Central memory CD8-positive, alpha-beta T cell (primary cell): ENCODE data around the gene PEX1.
A peak's percentile ranks its signal among the peaks of the same experiment; 100 is the strongest.
"Not testable (repeated sequence)": the region's sequence is repeated elsewhere in the genome, so short reads cannot be mapped to it uniquely, and the experiment has no call there.

Experiments
- ATAC-seq: fragments of 150-1000 bp; cut with Tn5 transposase; replicated peaks from 2 replicates; pipeline ENCODE4 v1.10.0; 2022; ENCODE audit warnings: mild to moderate bottlenecking, moderate FRiP score, moderate number of reproducible peaks; ENCODE audit not compliant: poor library complexity, severe bottlenecking; ENCODE audit errors: extremely low read depth
- DNase-seq, 2 donors: peaks; one replicate each; pipeline ENCODE4 v3.0.0; 2021; ENCODE audit warnings: low spot score in 2 of 2
- H3K27ac Mint-ChIP-seq: one replicate; pipeline ENCODE4 v1.8.0; 2022; ENCODE audit warnings: low read depth, mild to moderate bottlenecking, moderate library complexity, mixed read lengths
- H3K27me3 Mint-ChIP-seq: one replicate; pipeline ENCODE4 v1.8.0; 2022; ENCODE audit warnings: mixed read lengths
- H3K36me3 Mint-ChIP-seq: one replicate; pipeline ENCODE4 v1.8.0; 2022; ENCODE audit warnings: mild to moderate bottlenecking, moderate library complexity, mixed read lengths; ENCODE audit not compliant: insufficient read depth
- H3K4me1 Mint-ChIP-seq: one replicate; pipeline ENCODE4 v1.8.0; 2022; ENCODE audit warnings: mixed read lengths
- H3K4me3 Mint-ChIP-seq: one replicate; pipeline ENCODE4 v1.8.0; 2022; ENCODE audit warnings: mild to moderate bottlenecking, moderate library complexity, mixed read lengths
- H3K9me3 Mint-ChIP-seq: one replicate; pipeline ENCODE4 v1.8.0; 2022; ENCODE audit warnings: mixed read lengths

PEX1 gene

DNA sequence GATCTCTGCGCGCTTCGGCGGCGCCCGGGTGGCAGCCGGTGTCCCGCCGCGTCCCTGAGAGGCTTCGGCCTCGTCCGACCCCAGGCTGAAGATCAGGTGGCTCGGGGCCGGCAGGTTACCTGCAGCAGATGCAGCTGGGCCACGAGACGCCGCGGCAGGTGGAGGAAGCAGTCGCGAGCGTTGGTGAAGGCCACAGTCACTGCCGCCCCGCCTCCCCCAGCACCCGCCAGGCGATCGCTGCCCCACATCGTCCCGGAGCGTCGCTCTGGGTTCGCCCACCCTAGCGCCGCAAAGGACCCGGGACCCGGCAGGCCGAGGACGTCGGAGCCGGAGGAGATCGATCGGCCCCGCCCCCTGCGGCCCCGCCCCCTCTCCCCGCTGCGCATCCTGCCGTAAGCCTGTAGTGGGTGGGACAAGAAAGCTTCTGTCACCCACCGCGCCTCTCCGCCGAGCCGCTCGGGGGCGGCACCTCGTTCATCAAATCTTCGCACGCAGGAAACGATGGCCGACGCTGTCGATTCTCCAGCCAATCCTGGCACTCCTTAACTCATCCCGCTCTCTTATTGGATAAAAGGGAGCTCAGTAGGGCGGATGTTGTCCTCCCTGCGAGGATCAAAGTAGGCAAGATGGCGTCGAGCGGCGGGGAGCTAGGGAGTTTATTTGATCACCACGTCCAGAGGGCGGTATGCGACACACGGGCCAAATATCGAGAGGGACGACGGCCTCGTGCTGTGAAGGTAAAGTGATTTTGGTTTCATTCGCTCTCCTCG is at the start of gene PEX1, which contains the start of gene RBM48:
PEX1 (minus strand) TSS at position 333 of the 770 bp plus-strand sequence; CDS start at position 248, 85 bp downstream.
RBM48 (plus strand) TSS at position 608 of the 770 bp plus-strand sequence; CDS start at position 627, 19 bp downstream.
- H3K4me1 Mint-ChIP-seq: peaks cover 29% of the 10 kb centered on the region

DNA sequence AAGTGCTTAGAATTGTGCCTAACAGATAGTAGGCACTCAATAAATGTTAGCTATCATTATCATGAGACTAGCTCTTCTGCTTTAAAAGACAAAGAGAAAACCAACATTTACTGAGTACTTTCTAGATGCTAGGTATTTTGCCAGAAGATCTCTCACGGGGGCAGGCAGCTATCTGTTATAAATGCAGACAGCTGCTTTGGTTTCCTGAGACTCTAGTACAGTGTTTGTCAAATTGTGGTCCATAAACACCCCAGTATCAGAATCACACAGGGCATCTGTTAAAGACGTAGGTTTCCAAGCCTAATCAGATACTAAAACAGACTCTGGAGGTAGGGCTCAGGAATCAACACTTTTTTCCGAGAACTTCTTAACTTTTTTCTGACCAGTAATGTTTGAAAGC is 48.0 kb upstream of the PEX1 start:
- ATAC-seq (no peak), DNase-seq (no peak)
- H3K36me3 Mint-ChIP-seq: peaks cover 53% of the 10 kb centered on the region
- H3K4me3 Mint-ChIP-seq: no peak overlapping the region
- H3K9me3 Mint-ChIP-seq: no peaks in the 10 kb centered on the region
- H3K27me3 Mint-ChIP-seq: no peaks in the 10 kb centered on the region
- H3K4me1 Mint-ChIP-seq: peaks cover 8% of the 10 kb centered on the region
- no peak overlapping the region for H3K27ac Mint-ChIP-seq

More for the DNA sequence above, at the start of gene PEX1, which contains the start of gene RBM48:
- H3K9me3 Mint-ChIP-seq: no peaks in the 10 kb centered on the region
- DNase-seq (peak; percentile 80 to 95), ATAC-seq (peak; percentile 90)
- peak within 1 kb of the TSS; percentile 84 for H3K4me3 Mint-ChIP-seq
- peak within 1 kb of the TSS; percentile 92 for H3K27ac Mint-ChIP-seq
- peaks cover 36% of the 10 kb centered on the region for H3K36me3 Mint-ChIP-seq
- H3K27me3 Mint-ChIP-seq: no peaks in the 10 kb centered on the region

DNA sequence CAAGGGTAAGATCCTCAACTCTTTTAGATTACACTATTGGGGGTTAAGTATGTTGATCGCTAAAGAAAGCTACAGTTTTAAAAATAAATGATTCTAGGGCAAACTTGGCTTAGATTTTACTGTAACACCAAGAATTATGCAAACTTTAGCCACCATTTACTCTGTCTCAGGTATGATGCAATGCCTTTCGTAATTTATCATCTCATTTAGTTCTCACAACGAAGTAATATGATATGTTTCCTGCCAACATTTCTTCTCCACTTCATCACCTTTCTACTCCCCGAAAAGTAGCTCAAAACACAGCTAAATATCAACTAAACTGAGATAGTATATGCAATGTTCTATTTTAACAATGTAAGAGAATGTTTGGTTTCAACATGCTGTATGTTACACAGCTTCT is 40.8 kb upstream of the PEX1 start:
- DNase-seq (no peak), ATAC-seq (no peak)
- no peak overlapping the region for H3K4me3 Mint-ChIP-seq
- H3K36me3 Mint-ChIP-seq: peaks cover 59% of the 10 kb centered on the region
- H3K9me3 Mint-ChIP-seq: no peaks in the 10 kb centered on the region
- no peak overlapping the region for H3K27ac Mint-ChIP-seq
- H3K4me1 Mint-ChIP-seq: peaks cover 7% of the 10 kb centered on the region
- no peaks in the 10 kb centered on the region for H3K27me3 Mint-ChIP-seq

GRCh38 chr7:92567460-92567859 is 39.1 kb upstream of the PEX1 start:
- no peaks in the 10 kb centered on the region for H3K9me3 Mint-ChIP-seq
- H3K4me3 Mint-ChIP-seq: no peak overlapping the region
- H3K27me3 Mint-ChIP-seq: no peaks in the 10 kb centered on the region
- H3K36me3 Mint-ChIP-seq: peaks cover 60% of the 10 kb centered on the region
- H3K4me1 Mint-ChIP-seq: peaks cover 4% of the 10 kb centered on the region
- H3K27ac Mint-ChIP-seq: no peak overlapping the region
- DNase-seq: no peak
- ATAC-seq: no peak

DNA sequence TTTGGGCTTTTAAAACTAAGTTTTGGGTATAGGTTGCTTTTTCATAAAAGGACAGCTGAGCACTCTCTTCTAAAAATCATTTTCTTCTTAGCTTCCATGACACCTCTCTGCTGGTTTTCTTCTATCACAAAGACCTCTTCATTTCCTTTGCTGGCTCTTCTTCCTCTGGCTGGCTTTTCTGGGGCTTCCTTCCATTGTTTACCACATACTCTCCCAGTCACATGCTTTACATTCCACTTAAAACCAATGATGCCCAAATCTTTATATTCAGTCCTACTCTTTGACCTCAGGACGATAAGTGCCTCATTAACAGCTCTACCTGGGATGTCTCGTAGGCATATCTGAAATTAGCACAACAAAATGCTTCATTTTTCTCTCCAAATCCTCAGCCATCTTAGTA is 35.0 kb upstream of the PEX1 start:
- Mint-ChIP-seq H3K27ac (no peak overlapping the region), H3K27me3 (no peaks in the 10 kb centered on the region), H3K4me1 (no peaks in the 10 kb centered on the region), H3K36me3 (peaks cover 55% of the 10 kb centered on the region), H3K9me3 (no peaks in the 10 kb centered on the region), H3K4me3 (no peak overlapping the region)
- ATAC-seq (no peak), DNase-seq (no peak)

DNA sequence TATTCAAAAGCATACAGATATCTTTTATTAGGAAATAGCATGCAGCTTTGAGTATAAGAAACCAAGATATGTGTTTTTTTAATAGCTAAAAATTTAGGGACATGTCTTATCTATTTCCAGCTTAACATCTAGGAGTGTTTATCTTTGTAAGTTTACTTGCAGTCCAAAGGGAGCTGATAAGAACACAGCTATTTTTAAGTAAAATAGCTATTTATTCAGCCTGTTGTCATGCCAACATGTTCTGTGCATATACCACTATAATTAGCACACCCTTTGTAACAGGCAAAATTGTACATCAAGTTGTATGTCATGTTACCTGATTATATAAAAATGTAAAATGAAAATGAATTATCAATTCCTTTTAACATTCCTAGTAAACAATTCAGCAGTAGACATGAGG is 32.3 kb upstream of the PEX1 start:
- Mint-ChIP-seq H3K36me3 (peaks cover 32% of the 10 kb centered on the region), H3K9me3 (no peaks in the 10 kb centered on the region), H3K4me1 (no peaks in the 10 kb centered on the region), H3K4me3 (no peak overlapping the region), H3K27ac (no peak overlapping the region), H3K27me3 (no peaks in the 10 kb centered on the region)
- ATAC-seq (no peak), DNase-seq (no peak)

DNA sequence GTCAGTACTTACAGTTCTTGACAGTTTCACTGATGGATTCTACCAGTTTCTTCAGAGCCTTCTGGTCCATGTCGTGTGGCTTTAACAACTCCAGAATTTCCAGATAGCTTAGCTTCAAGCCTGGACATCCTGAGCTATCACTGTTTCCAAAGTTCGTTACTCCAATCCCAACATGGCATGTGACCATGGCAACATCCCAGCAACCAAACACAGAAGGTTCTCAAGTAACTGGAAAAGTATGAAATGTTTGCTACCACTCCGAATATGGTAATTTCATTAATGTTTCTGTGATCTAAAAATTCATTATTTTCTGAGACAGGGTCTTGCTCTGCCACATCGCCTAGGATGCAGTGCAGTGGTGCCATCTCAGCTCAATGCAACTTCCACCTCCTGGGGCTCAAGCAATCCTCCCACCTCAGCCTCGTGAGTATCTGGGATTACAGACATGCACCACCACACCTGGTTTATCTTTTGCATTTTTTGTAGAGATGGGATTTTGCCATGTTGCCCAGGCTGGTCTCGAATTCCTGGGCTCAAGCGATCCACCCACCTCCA is 29.6 kb upstream of the PEX1 start:
- ATAC-seq: no peak
- Mint-ChIP-seq H3K9me3 (no peaks in the 10 kb centered on the region), H3K36me3 (peaks cover 21% of the 10 kb centered on the region), H3K4me1 (no peaks in the 10 kb centered on the region), H3K4me3 (no peak overlapping the region), H3K27me3 (no peaks in the 10 kb centered on the region), H3K27ac (no peak overlapping the region)
- DNase-seq: no peak

- ATAC-seq: no peak
- no peak overlapping the region for H3K4me3 Mint-ChIP-seq
- no peak for DNase-seq
- peaks cover 17% of the 10 kb centered on the region for H3K36me3 Mint-ChIP-seq
- no peaks in the 10 kb centered on the region for H3K9me3 Mint-ChIP-seq
- no peak overlapping the region for H3K27ac Mint-ChIP-seq
- no peaks in the 10 kb centered on the region for H3K4me1 Mint-ChIP-seq
- H3K27me3 Mint-ChIP-seq: no peaks in the 10 kb centered on the region
Observed at GRCh38 chr7:92557249-92557648, 28.9 kb upstream of the PEX1 start.

DNA sequence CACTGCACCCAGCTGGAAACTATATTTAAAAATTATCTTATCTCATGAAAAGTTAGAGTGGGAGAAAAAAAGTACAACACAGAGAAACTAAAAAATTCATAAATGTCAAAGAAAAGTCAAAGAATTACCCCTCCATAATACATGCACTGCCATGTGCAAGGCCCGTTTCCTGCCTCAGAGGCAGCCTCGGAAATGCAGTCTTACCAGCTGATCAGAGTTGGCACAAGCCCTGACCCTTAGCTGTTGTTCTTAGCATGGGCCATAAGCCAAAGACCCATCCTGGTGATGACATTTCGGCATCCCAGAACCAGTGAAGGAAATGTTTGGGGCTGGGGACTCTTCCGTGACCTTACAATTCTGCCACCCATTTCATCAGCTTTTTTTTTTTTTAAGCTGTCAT is 21.9 kb upstream of the PEX1 start:
- H3K4me3 Mint-ChIP-seq: no peak overlapping the region
- H3K27ac Mint-ChIP-seq: no peak overlapping the region
- DNase-seq (no peak), ATAC-seq (no peak)
- H3K27me3 Mint-ChIP-seq: peaks cover 8% of the 10 kb centered on the region
- no peaks in the 10 kb centered on the region for H3K4me1 Mint-ChIP-seq
- no peaks in the 10 kb centered on the region for H3K36me3 Mint-ChIP-seq
- no peaks in the 10 kb centered on the region for H3K9me3 Mint-ChIP-seq

- H3K36me3 Mint-ChIP-seq: peaks cover 1% of the 10 kb centered on the region
- H3K27ac Mint-ChIP-seq: no peak overlapping the region
- no peak for ATAC-seq
- H3K4me1 Mint-ChIP-seq: no peaks in the 10 kb centered on the region
- peaks cover 8% of the 10 kb centered on the region for H3K27me3 Mint-ChIP-seq
- H3K4me3 Mint-ChIP-seq: no peak overlapping the region
- no peaks in the 10 kb centered on the region for H3K9me3 Mint-ChIP-seq
- no peak for DNase-seq
Observed at GRCh38 chr7:92547579-92547978, 19.3 kb upstream of the PEX1 start.

- DNase-seq (no peak), ATAC-seq (no peak)
- Mint-ChIP-seq H3K9me3 (no peaks in the 10 kb centered on the region), H3K27ac (no peak overlapping the region), H3K27me3 (peaks cover 8% of the 10 kb centered on the region), H3K36me3 (peaks cover 1% of the 10 kb centered on the region), H3K4me3 (no peak overlapping the region), H3K4me1 (no peaks in the 10 kb centered on the region)
Observed at GRCh38 chr7:92546856-92547497, 18.7 kb upstream of the PEX1 start.

- H3K36me3 Mint-ChIP-seq, DNase-seq, H3K4me3 Mint-ChIP-seq, H3K27ac Mint-ChIP-seq, H3K9me3 Mint-ChIP-seq, H3K27me3 Mint-ChIP-seq, H3K4me1 Mint-ChIP-seq, ATAC-seq: not testable (repeated sequence)
Observed at GRCh38 chr7:92545116-92545515, 16.8 kb upstream of the PEX1 start.

- H3K9me3 Mint-ChIP-seq, H3K36me3 Mint-ChIP-seq, ATAC-seq, H3K27me3 Mint-ChIP-seq, H3K4me1 Mint-ChIP-seq, H3K27ac Mint-ChIP-seq, DNase-seq, H3K4me3 Mint-ChIP-seq: not testable (repeated sequence)
Observed at GRCh38 chr7:92543542-92543941, 15.2 kb upstream of the PEX1 start.
